HG02852 (cell line): ENCODE measurements around the gene MRPL55.

Experiments used
- ATAC-seq: cut with Tn5 transposase; IDR thresholded peaks from one replicate; pipeline ENCODE4 v1.9.1; 2021; ENCODE audit warnings: mild to moderate bottlenecking, moderate library complexity; ENCODE audit not compliant: unreplicated experiment

Gene MRPL55

DNA sequence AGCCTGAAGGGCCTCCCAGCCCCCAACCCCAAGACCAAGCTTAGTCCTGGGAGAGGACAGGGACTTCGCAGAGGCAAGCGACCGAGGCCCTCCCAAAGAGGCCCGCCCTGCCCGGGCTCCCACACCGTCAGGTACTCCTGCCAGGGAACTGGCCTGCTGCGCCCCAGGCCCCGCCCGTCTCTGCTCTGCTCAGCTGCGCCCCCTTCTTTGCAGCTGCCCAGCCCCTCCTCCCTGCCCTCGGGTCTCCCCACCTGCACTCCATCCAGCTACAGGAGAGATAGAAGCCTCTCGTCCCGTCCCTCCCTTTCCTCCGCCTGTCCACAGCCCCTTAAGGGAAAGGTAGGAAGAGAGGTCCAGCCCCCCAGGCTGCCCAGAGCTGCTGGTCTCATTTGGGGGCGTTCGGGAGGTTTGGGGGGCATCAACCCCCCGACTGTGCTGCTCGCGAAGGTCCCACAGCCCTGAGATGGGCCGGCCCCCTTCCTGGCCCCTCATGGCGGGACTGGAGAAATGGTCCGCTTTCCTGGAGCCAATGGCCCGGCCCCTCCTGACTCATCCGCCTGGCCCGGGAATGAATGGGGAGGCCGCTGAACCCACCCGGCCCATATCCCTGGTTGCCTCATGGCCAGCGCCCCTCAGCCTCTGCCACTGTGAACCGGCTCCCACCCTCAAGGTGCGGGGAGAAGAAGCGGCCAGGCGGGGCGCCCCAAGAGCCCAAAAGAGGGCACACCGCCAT is 48.5 kb downstream of the MRPL55 start:
- no peak for ATAC-seq

- ATAC-seq = no peak
Observed at GRCh38 chr1:228059634-228060457, 49.3 kb downstream of the MRPL55 start.

DNA sequence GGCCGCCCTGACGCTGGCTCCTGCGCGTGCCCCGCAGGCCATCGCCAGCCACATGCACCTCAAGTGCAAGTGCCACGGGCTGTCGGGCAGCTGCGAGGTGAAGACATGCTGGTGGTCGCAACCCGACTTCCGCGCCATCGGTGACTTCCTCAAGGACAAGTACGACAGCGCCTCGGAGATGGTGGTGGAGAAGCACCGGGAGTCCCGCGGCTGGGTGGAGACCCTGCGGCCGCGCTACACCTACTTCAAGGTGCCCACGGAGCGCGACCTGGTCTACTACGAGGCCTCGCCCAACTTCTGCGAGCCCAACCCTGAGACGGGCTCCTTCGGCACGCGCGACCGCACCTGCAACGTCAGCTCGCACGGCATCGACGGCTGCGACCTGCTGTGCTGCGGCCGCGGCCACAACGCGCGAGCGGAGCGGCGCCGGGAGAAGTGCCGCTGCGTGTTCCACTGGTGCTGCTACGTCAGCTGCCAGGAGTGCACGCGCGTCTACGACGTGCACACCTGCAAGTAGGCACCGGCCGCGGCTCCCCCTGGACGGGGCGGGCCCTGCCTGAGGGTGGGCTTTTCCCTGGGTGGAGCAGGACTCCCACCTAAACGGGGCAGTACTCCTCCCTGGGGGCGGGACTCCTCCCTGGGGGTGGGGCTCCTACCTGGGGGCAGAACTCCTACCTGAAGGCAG is 50.0 kb downstream of the MRPL55 start:
- ATAC-seq = no peak

DNA sequence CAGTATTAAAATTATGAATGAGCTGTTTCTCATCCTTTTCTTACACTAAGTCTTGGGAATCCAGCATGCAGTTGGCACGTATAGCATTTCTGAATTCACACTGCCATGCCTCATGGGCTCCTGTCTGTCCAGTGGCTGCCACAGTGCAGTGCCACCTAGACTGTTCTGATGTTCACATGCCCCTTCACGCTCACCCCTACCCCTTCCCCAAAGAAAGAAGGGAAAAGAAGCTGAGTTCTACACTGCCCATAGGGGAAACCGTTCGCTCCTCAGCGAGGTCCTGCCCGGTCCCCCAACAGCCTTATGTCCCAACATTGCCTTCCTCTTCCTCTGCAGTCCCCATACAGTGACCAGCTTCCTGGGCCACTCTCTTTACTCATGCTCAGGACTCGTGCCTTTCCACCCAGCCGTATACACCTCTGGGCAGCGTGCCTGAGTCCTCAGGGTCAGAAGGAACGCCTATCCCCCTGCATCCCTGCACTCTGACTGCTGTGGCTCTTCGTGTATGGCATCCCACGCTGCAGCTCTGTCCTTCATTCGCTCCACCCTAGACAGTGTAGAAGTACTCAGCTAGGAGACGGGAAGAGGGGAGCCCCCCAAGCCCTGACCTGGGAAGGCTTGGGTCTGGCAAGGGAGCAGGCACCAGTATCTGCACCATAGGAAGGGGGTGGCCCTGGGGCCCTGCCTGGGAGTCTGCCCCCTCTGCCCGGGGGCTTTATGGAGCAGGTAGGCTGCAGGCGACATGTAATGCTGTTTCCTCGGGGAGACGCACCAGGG is 50.7 kb downstream of the MRPL55 start:
- ATAC-seq = no peak
